Transverse colon (tissue), 3 donors: ENCODE data around the gene TMEM190.

Experiments
- POLR2A ChIP-seq: fragments of 450-650 bp; IDR thresholded peaks from one replicate; pipeline ENCODE4 v1.6.1; 2016; ENCODE audit warnings: antibody characterized with exemption, mild to moderate bottlenecking, moderate library complexity
- TF ChIP-seq, protein P1 (sequence below), 5 experiments: fragments of 200-600 bp in 3 of 5; fragments of 450-650 bp in 2 of 5; sonication (generic) in 3 of 5; IDR thresholded peaks; 1 replicate in 2 of 5; 2 replicates in 3 of 5; pipeline ENCODE4 v1.5.1; 2016 to 2017; ENCODE audit warnings: antibody characterized with exemption in 5 of 5, inconsistent platforms in 3 of 5, mild to moderate bottlenecking in 2 of 5, moderate library complexity in 1 of 5

DNA sequence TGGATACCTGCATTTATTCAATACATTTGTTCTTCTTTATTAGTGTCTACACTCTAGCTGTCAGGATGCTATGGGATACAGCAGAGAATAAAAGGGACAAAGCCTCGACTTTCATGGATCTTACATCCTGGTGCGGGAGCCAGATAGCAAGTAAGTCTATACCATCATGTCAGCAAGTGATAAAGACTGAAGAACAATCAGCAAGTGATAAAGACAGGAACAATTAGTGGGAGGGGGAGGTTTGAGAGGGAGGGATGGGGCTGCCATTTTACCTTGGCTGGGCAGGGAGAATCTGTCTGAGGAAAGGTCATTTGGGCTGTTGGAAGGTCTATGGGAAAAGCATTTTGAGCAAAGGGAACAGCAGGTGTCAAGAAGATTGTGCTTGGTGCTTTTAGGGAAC is 33.5 kb downstream of the TMEM190 start:
- TF ChIP-seq, protein P1, sequence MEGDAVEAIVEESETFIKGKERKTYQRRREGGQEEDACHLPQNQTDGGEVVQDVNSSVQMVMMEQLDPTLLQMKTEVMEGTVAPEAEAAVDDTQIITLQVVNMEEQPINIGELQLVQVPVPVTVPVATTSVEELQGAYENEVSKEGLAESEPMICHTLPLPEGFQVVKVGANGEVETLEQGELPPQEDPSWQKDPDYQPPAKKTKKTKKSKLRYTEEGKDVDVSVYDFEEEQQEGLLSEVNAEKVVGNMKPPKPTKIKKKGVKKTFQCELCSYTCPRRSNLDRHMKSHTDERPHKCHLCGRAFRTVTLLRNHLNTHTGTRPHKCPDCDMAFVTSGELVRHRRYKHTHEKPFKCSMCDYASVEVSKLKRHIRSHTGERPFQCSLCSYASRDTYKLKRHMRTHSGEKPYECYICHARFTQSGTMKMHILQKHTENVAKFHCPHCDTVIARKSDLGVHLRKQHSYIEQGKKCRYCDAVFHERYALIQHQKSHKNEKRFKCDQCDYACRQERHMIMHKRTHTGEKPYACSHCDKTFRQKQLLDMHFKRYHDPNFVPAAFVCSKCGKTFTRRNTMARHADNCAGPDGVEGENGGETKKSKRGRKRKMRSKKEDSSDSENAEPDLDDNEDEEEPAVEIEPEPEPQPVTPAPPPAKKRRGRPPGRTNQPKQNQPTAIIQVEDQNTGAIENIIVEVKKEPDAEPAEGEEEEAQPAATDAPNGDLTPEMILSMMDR (IDR thresholded peaks at IDR 0.05): no peak
- no peak for TF ChIP-seq POLR2A
